HEK293 (cell line): ENCODE results near the gene RAPGEF5.

ENCODE experiments used
- EGR2 ChIP-seq: fragments of 450-650 bp; formaldehyde crosslinking; IDR thresholded peaks from 2 replicates; pipeline ENCODE4 v1.5.1; 2016; ENCODE audit warnings: low read depth, missing biosample characterization, missing genetic modification characterization
- KLF7 ChIP-seq: fragments of 450-650 bp; formaldehyde crosslinking; IDR thresholded peaks from 2 replicates; pipeline ENCODE4 v1.5.1; 2016; ENCODE audit warnings: missing biosample characterization, missing genetic modification characterization, borderline replicate concordance
- MEIS1 ChIP-seq: sonication (generic); formaldehyde crosslinking; IDR thresholded peaks from 2 replicates; pipeline ENCODE4 v1.8.1; 2022; ENCODE audit warnings: missing genetic modification reagents, mild to moderate bottlenecking, borderline replicate concordance
- PRDM1 ChIP-seq: fragments of 450-650 bp; formaldehyde crosslinking; IDR thresholded peaks from 2 replicates; pipeline ENCODE4; 2016; ENCODE audit warnings: missing biosample characterization, missing genetic modification characterization
- SP3 ChIP-seq: fragments of 450-650 bp; formaldehyde crosslinking; IDR thresholded peaks from 2 replicates; pipeline ENCODE4 v1.5.1; 2016; ENCODE audit warnings: missing biosample characterization, missing genetic modification characterization
- ZNF10 ChIP-seq: fragments of 450-650 bp; formaldehyde crosslinking; IDR thresholded peaks from 2 replicates; pipeline ENCODE4 v1.5.1; 2017; ENCODE audit warnings: missing biosample characterization, missing genetic modification characterization
- ZNF155 ChIP-seq: fragments of 450-650 bp; formaldehyde crosslinking; IDR thresholded peaks from 2 replicates; pipeline ENCODE4 v1.5.1; 2016; ENCODE audit warnings: missing biosample characterization, missing genetic modification characterization
- ZNF169 ChIP-seq: fragments of 450-650 bp; formaldehyde crosslinking; IDR thresholded peaks from 2 replicates; pipeline ENCODE4 v1.5.1; 2016; ENCODE audit warnings: missing biosample characterization, missing genetic modification characterization
- ZNF266 ChIP-seq: fragments of 450-650 bp; formaldehyde crosslinking; IDR thresholded peaks from 2 replicates; pipeline ENCODE4 v1.5.1; 2016; ENCODE audit warnings: missing biosample characterization, missing genetic modification characterization, low read depth
- ZNF404 ChIP-seq: fragments of 450-650 bp; formaldehyde crosslinking; IDR thresholded peaks from 2 replicates; pipeline ENCODE4 v1.5.1; 2017; ENCODE audit warnings: missing biosample characterization, missing genetic modification characterization
- ZNF423 ChIP-seq: fragments of 450-650 bp; formaldehyde crosslinking; IDR thresholded peaks from 2 replicates; pipeline ENCODE4 v1.5.1; 2016; ENCODE audit warnings: missing biosample characterization, missing genetic modification characterization
- ZNF433 ChIP-seq: fragments of 450-650 bp; formaldehyde crosslinking; IDR thresholded peaks from 2 replicates; pipeline ENCODE4 v1.5.1; 2016; ENCODE audit warnings: missing biosample characterization, missing genetic modification characterization, low read depth
- ZNF473 ChIP-seq: fragments of 450-650 bp; formaldehyde crosslinking; IDR thresholded peaks from 2 replicates; pipeline ENCODE4 v1.5.1; 2017; ENCODE audit warnings: missing biosample characterization, missing genetic modification characterization
- ZNF521 ChIP-seq: fragments of 450-650 bp; formaldehyde crosslinking; IDR thresholded peaks from 2 replicates; pipeline ENCODE4 v1.5.1; 2017; ENCODE audit warnings: missing biosample characterization, mild to moderate bottlenecking, missing genetic modification characterization
- ZNF624 ChIP-seq: fragments of 450-650 bp; formaldehyde crosslinking; IDR thresholded peaks from 2 replicates; pipeline ENCODE4 v1.5.1; 2017; ENCODE audit warnings: missing biosample characterization, missing genetic modification characterization
- ZNF654 ChIP-seq: fragments of 450-650 bp; formaldehyde crosslinking; IDR thresholded peaks from 2 replicates; pipeline ENCODE4 v1.5.1; 2016; ENCODE audit warnings: low read depth, missing biosample characterization, missing genetic modification characterization
- ZSCAN30 ChIP-seq: fragments of 450-650 bp; IDR thresholded peaks from 2 replicates; pipeline ENCODE4 v1.5.1; 2018; ENCODE audit warnings: missing biosample characterization, mild to moderate bottlenecking, missing genetic modification characterization, moderate library complexity
- TF ChIP-seq, protein P1 (sequence below): fragments of 450-650 bp; formaldehyde crosslinking; IDR thresholded peaks from 2 replicates; pipeline ENCODE4 v1.5.0; 2017; ENCODE audit warnings: missing biosample characterization, missing genetic modification characterization, borderline replicate concordance
- TF ChIP-seq, protein P2 (sequence below): fragments of 450-650 bp; formaldehyde crosslinking; IDR thresholded peaks from 2 replicates; pipeline ENCODE4 v1.5.1; 2016; ENCODE audit warnings: missing biosample characterization, missing genetic modification characterization
- TF ChIP-seq, protein P3 (sequence below): fragments of 450-650 bp; formaldehyde crosslinking; IDR thresholded peaks from 2 replicates; pipeline ENCODE4 v1.5.1; 2016; ENCODE audit warnings: missing biosample characterization, missing genetic modification characterization, borderline replicate concordance
- TF ChIP-seq, protein P4 (sequence below): fragments of 450-650 bp; formaldehyde crosslinking; IDR thresholded peaks from 2 replicates; pipeline ENCODE4; 2016; ENCODE audit warnings: missing biosample characterization, missing genetic modification characterization
- TF ChIP-seq, protein P5 (sequence below): fragments of 450-650 bp; formaldehyde crosslinking; IDR thresholded peaks from 2 replicates; pipeline ENCODE4 v1.5.1; 2016; ENCODE audit warnings: missing biosample characterization, missing genetic modification characterization
- TF ChIP-seq, protein P6 (sequence below): fragments of 450-650 bp; formaldehyde crosslinking; IDR thresholded peaks from 2 replicates; pipeline ENCODE4 v1.5.1; 2016; ENCODE audit warnings: missing biosample characterization, missing genetic modification characterization

RAPGEF5 gene

DNA sequence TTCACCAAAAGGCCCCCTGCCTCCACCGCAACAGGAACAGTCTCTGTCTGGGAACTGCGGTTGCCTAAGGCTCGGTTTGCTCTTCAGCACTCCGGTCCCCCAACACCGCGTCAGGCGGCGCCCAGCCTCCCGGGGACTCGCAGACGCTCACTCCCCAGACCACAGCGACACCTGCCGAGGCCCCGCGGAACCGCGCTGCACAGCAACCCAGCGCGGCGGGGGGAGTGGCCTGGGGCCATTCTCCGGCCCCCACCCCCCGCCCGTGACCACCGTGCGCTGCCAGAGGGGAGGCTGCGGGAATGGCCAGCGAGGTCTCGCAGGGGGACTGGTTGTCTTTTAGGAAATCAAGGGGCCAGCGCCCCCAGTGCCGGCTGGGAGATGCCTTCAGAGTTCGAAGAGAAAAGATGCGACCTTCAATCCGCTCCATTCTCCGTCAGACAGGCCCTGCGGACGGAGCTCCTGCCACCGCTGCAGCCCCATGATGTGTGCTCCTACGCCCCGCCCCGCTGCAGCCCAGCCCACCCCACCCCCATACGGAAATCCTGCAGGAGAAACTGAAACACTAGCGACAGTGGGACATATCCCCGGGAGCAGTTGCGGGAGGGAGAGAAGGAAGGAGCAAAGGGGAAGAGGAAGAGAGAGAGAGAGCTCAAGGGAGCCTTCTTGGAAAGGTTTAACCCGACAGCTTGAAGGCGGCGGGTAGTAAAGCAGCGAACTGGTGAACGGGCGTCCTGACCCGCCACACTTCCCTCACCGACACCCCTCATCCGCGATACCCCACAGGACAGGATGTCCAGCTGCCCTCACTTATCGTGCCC, 273.9 kb downstream of the RAPGEF5 start (continued):
- TF ChIP-seq PRDM1 (tag by site-specific recombination) (no peak), ZNF169 (tag by site-specific recombination) (no peak), ZNF433 (tag by site-specific recombination) (no peak), ZSCAN30 (tag by site-specific recombination) (peak; percentile 80), ZNF155 (tag by site-specific recombination) (no peak), ZNF404 (tag by site-specific recombination) (no peak), SP3 (tag by site-specific recombination) (peak; percentile 63), ZNF423 (tag by site-specific recombination) (no peak), ZNF266 (no peak), ZNF624 (tag by site-specific recombination) (no peak), ZNF521 (tag by site-specific recombination) (no peak), KLF7 (tag by site-specific recombination) (no peak; the same call in 1 of the 2 replicates), ZNF473 (tag by site-specific recombination) (no peak), EGR2 (tag by site-specific recombination) (no peak), MEIS1 (CRISPR knock-in tag) (no peak), ZNF10 (tag by site-specific recombination) (peak; percentile 61; the same call in 1 of the 2 replicates), ZNF654 (tag by site-specific recombination) (peak; percentile 55)
- TF ChIP-seq, protein P1, sequence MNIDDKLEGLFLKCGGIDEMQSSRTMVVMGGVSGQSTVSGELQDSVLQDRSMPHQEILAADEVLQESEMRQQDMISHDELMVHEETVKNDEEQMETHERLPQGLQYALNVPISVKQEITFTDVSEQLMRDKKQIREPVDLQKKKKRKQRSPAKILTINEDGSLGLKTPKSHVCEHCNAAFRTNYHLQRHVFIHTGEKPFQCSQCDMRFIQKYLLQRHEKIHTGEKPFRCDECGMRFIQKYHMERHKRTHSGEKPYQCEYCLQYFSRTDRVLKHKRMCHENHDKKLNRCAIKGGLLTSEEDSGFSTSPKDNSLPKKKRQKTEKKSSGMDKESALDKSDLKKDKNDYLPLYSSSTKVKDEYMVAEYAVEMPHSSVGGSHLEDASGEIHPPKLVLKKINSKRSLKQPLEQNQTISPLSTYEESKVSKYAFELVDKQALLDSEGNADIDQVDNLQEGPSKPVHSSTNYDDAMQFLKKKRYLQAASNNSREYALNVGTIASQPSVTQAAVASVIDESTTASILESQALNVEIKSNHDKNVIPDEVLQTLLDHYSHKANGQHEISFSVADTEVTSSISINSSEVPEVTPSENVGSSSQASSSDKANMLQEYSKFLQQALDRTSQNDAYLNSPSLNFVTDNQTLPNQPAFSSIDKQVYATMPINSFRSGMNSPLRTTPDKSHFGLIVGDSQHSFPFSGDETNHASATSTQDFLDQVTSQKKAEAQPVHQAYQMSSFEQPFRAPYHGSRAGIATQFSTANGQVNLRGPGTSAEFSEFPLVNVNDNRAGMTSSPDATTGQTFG (tag by site-specific recombination), result no peak
- TF ChIP-seq, protein P2, sequence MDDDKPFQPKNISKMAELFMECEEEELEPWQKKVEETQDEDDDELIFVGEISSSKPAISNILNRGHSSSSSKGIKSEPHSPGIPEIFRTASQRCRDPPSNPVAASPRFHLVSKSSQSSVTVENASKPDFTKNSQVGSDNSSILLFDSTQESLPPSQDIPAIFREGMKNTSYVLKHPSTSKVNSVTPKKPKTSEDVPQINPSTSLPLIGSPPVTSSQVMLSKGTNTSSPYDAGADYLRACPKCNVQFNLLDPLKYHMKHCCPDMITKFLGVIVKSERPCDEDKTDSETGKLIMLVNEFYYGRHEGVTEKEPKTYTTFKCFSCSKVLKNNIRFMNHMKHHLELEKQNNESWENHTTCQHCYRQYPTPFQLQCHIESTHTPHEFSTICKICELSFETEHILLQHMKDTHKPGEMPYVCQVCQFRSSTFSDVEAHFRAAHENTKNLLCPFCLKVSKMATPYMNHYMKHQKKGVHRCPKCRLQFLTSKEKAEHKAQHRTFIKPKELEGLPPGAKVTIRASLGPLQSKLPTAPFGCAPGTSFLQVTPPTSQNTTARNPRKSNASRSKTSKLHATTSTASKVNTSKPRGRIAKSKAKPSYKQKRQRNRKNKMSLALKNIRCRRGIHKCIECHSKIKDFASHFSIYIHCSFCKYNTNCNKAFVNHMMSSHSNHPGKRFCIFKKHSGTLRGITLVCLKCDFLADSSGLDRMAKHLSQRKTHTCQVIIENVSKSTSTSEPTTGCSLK (tag by site-specific recombination), result no peak
- TF ChIP-seq, protein P3, sequence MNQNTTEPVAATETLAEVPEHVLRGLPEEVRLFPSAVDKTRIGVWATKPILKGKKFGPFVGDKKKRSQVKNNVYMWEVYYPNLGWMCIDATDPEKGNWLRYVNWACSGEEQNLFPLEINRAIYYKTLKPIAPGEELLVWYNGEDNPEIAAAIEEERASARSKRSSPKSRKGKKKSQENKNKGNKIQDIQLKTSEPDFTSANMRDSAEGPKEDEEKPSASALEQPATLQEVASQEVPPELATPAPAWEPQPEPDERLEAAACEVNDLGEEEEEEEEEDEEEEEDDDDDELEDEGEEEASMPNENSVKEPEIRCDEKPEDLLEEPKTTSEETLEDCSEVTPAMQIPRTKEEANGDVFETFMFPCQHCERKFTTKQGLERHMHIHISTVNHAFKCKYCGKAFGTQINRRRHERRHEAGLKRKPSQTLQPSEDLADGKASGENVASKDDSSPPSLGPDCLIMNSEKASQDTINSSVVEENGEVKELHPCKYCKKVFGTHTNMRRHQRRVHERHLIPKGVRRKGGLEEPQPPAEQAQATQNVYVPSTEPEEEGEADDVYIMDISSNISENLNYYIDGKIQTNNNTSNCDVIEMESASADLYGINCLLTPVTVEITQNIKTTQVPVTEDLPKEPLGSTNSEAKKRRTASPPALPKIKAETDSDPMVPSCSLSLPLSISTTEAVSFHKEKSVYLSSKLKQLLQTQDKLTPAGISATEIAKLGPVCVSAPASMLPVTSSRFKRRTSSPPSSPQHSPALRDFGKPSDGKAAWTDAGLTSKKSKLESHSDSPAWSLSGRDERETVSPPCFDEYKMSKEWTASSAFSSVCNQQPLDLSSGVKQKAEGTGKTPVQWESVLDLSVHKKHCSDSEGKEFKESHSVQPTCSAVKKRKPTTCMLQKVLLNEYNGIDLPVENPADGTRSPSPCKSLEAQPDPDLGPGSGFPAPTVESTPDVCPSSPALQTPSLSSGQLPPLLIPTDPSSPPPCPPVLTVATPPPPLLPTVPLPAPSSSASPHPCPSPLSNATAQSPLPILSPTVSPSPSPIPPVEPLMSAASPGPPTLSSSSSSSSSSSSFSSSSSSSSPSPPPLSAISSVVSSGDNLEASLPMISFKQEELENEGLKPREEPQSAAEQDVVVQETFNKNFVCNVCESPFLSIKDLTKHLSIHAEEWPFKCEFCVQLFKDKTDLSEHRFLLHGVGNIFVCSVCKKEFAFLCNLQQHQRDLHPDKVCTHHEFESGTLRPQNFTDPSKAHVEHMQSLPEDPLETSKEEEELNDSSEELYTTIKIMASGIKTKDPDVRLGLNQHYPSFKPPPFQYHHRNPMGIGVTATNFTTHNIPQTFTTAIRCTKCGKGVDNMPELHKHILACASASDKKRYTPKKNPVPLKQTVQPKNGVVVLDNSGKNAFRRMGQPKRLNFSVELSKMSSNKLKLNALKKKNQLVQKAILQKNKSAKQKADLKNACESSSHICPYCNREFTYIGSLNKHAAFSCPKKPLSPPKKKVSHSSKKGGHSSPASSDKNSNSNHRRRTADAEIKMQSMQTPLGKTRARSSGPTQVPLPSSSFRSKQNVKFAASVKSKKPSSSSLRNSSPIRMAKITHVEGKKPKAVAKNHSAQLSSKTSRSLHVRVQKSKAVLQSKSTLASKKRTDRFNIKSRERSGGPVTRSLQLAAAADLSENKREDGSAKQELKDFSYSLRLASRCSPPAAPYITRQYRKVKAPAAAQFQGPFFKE (tag by site-specific recombination), result no peak
- TF ChIP-seq, protein P4, sequence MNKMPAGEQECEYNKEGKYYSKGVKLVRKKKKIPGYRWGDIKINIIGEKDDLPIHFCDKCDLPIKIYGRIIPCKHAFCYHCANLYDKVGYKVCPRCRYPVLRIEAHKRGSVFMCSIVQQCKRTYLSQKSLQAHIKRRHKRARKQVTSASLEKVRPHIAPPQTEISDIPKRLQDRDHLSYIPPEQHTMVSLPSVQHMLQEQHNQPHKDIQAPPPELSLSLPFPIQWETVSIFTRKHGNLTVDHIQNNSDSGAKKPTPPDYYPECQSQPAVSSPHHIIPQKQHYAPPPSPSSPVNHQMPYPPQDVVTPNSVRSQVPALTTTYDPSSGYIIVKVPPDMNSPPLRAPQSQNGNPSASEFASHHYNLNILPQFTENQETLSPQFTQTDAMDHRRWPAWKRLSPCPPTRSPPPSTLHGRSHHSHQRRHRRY (tag by site-specific recombination), result no peak
- TF ChIP-seq, protein P5, sequence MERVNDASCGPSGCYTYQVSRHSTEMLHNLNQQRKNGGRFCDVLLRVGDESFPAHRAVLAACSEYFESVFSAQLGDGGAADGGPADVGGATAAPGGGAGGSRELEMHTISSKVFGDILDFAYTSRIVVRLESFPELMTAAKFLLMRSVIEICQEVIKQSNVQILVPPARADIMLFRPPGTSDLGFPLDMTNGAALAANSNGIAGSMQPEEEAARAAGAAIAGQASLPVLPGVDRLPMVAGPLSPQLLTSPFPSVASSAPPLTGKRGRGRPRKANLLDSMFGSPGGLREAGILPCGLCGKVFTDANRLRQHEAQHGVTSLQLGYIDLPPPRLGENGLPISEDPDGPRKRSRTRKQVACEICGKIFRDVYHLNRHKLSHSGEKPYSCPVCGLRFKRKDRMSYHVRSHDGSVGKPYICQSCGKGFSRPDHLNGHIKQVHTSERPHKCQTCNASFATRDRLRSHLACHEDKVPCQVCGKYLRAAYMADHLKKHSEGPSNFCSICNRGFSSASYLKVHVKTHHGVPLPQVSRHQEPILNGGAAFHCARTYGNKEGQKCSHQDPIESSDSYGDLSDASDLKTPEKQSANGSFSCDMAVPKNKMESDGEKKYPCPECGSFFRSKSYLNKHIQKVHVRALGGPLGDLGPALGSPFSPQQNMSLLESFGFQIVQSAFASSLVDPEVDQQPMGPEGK (tag by site-specific recombination), result peak; percentile 99
- TF ChIP-seq, protein P6, sequence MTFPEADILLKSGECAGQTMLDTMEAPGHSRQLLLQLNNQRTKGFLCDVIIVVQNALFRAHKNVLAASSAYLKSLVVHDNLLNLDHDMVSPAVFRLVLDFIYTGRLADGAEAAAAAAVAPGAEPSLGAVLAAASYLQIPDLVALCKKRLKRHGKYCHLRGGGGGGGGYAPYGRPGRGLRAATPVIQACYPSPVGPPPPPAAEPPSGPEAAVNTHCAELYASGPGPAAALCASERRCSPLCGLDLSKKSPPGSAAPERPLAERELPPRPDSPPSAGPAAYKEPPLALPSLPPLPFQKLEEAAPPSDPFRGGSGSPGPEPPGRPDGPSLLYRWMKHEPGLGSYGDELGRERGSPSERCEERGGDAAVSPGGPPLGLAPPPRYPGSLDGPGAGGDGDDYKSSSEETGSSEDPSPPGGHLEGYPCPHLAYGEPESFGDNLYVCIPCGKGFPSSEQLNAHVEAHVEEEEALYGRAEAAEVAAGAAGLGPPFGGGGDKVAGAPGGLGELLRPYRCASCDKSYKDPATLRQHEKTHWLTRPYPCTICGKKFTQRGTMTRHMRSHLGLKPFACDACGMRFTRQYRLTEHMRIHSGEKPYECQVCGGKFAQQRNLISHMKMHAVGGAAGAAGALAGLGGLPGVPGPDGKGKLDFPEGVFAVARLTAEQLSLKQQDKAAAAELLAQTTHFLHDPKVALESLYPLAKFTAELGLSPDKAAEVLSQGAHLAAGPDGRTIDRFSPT (tag by site-specific recombination), result no peak
